Choroid plexus epithelial cell (primary cell): ENCODE measurements around the gene LRRC73.

ENCODE experiments used
- DNase-seq: peaks from one replicate; pipeline ENCODE4 v3.0.0-alpha.2; 2010; ENCODE audit warnings: low read depth
- H3K4me3 ChIP-seq: 2 replicates; pipeline ENCODE4 v1.5.1; 2011; ENCODE audit warnings: low read depth, mild to moderate bottlenecking, control low read depth, low read length, moderate library complexity
- CTCF ChIP-seq: conservative IDR thresholded peaks from 2 replicates; pipeline ENCODE4 v1.5.1; 2011; ENCODE audit warnings: low read depth, mild to moderate bottlenecking, control low read depth, inconsistent platforms, low read length, moderate library complexity

Gene LRRC73

GRCh38 chr6:43491750-43492661 is 18.1 kb downstream of the LRRC73 start:
- peak; percentile 77 for DNase-seq
- no peak overlapping the region for H3K4me3 ChIP-seq
- no peak for TF ChIP-seq CTCF

- H3K4me3 ChIP-seq, result no peak overlapping the region
- no peak for DNase-seq
- TF ChIP-seq CTCF, result no peak
Measured at GRCh38 chr6:43490523-43490939, 19.6 kb downstream of the LRRC73 start.

- DNase-seq, result no peak
- no peak for TF ChIP-seq CTCF
- no peak overlapping the region for H3K4me3 ChIP-seq
Measured at GRCh38 chr6:43489277-43490072, 20.7 kb downstream of the LRRC73 start.

- no peak for DNase-seq
- TF ChIP-seq CTCF, result no peak
- no peak overlapping the region for H3K4me3 ChIP-seq
Measured at GRCh38 chr6:43488667-43489276, 21.4 kb downstream of the LRRC73 start.

GRCh38 chr6:43481591-43482236 is 28.4 kb downstream of the LRRC73 start:
- DNase-seq, result no peak
- H3K4me3 ChIP-seq, result no peak overlapping the region
- no peak for TF ChIP-seq CTCF

- no peak overlapping the region for H3K4me3 ChIP-seq
- TF ChIP-seq CTCF, result no peak
- DNase-seq, result peak; percentile 44
Measured at GRCh38 chr6:43481075-43481474, 29.1 kb downstream of the LRRC73 start.
